SK-N-SH treated with all-trans-retinoic acid at 6 μM for 48 hours (cell line): ENCODE data around the gene KCNIP4.

ENCODE experiments used
- ATAC-seq: fragments of 200-7000 bp; cut with Tn5 transposase; 3 replicates; pipeline ENCODE4 v1.9.1; 2020; ENCODE audit warnings: mild to moderate bottlenecking, moderate library complexity
- ARNTL ChIP-seq: fragments of 450-650 bp; formaldehyde crosslinking; IDR thresholded peaks from 2 replicates; pipeline ENCODE4 v1.5.0; 2020; ENCODE audit warnings: low read depth, mild to moderate bottlenecking, moderate library complexity, borderline replicate concordance
- BACH2 ChIP-seq: fragments of 250-450 bp; sonication (Bioruptor Pico); IDR thresholded peaks from 2 replicates; pipeline ENCODE4 v1.9.0; 2021; ENCODE audit warnings: mild to moderate bottlenecking, borderline replicate concordance
- CSDC2 ChIP-seq: fragments of 250-450 bp; sonication (Bioruptor Pico); IDR thresholded peaks from 2 replicates; pipeline ENCODE4 v1.5.0; 2020; ENCODE audit warnings: mild to moderate bottlenecking, moderate library complexity
- ESRRG ChIP-seq: fragments of 250-450 bp; sonication (Bioruptor Pico); IDR thresholded peaks from 2 replicates; pipeline ENCODE4 v1.6.1; 2021; ENCODE audit warnings: mild to moderate bottlenecking
- GLIS3 ChIP-seq: fragments of 250-450 bp; sonication (Bioruptor Pico); IDR thresholded peaks from 2 replicates; pipeline ENCODE4 v1.5.0; 2020; ENCODE audit warnings: mild to moderate bottlenecking, moderate library complexity
- ISL1 ChIP-seq: fragments of 250-450 bp; sonication (Bioruptor Pico); IDR thresholded peaks from 2 replicates; pipeline ENCODE4 v2.1.2; 2022; ENCODE audit warnings: mild to moderate bottlenecking, moderate library complexity
- OSR1 ChIP-seq: fragments of 250-450 bp; sonication (Bioruptor Pico); IDR thresholded peaks from 2 replicates; pipeline ENCODE4 v1.8.0; 2022; ENCODE audit warnings: moderate library complexity, mild to moderate bottlenecking, inconsistent platforms
- PPARA ChIP-seq: fragments of 250-450 bp; sonication (Bioruptor Pico); IDR thresholded peaks from 2 replicates; pipeline ENCODE4 v1.5.0; 2020; ENCODE audit warnings: mild to moderate bottlenecking, borderline replicate concordance
- RARB ChIP-seq: fragments of 250-450 bp; sonication (Bioruptor Pico); IDR thresholded peaks from 2 replicates; pipeline ENCODE4 v1.8.0; 2021; ENCODE audit warnings: mild to moderate bottlenecking, moderate library complexity
- SNAI2 ChIP-seq: fragments of 250-450 bp; sonication (Bioruptor Pico); IDR thresholded peaks from 2 replicates; pipeline ENCODE4 v1.5.0; 2020; ENCODE audit warnings: mild to moderate bottlenecking, moderate library complexity
- TCF4 ChIP-seq: fragments of 250-450 bp; sonication (Bioruptor Pico); IDR thresholded peaks from 2 replicates; pipeline ENCODE4 v1.8.0; 2021; ENCODE audit warnings: mild to moderate bottlenecking, moderate library complexity, borderline replicate concordance
- TOX ChIP-seq: fragments of 250-450 bp; sonication (Bioruptor Pico); IDR thresholded peaks from 2 replicates; pipeline ENCODE4 v1.8.0; 2021; ENCODE audit warnings: mild to moderate bottlenecking, moderate library complexity, borderline replicate concordance
- ZC3H10 ChIP-seq: fragments of 250-450 bp; sonication (Bioruptor Pico); IDR thresholded peaks from 2 replicates; pipeline ENCODE4 v1.5.1; 2021; ENCODE audit warnings: mild to moderate bottlenecking, moderate library complexity
- ZFP3 ChIP-seq: fragments of 250-450 bp; sonication (Bioruptor Pico); IDR thresholded peaks from 2 replicates; pipeline ENCODE4 v1.5.0; 2020; ENCODE audit warnings: mild to moderate bottlenecking, moderate library complexity
- ZFP30 ChIP-seq: fragments of 450-650 bp; formaldehyde crosslinking; IDR thresholded peaks from 2 replicates; pipeline ENCODE4 v1.5.0; 2022; ENCODE audit warnings: mild to moderate bottlenecking, moderate library complexity
- ZNF565 ChIP-seq: fragments of 450-650 bp; formaldehyde crosslinking; conservative IDR thresholded peaks from 2 replicates; pipeline ENCODE4 v1.5.0; 2020; ENCODE audit warnings: low read depth, mild to moderate bottlenecking, moderate library complexity
- ZNF70 ChIP-seq: fragments of 450-650 bp; formaldehyde crosslinking; IDR thresholded peaks from 2 replicates; pipeline ENCODE4 v1.5.0; 2020; ENCODE audit warnings: mild to moderate bottlenecking, moderate library complexity
- ZNF8 ChIP-seq: fragments of 450-650 bp; formaldehyde crosslinking; IDR thresholded peaks from 2 replicates; pipeline ENCODE4 v1.5.0; 2020; ENCODE audit warnings: mild to moderate bottlenecking, moderate library complexity
- TF ChIP-seq, protein P1 (sequence below): fragments of 250-450 bp; sonication (Bioruptor Pico); IDR thresholded peaks from 2 replicates; pipeline ENCODE4 v1.8.0; 2021; ENCODE audit warnings: low read depth, mild to moderate bottlenecking, moderate library complexity, borderline replicate concordance
- TF ChIP-seq, protein P2 (sequence below): fragments of 250-450 bp; sonication (Bioruptor Pico); IDR thresholded peaks from 2 replicates; pipeline ENCODE4 v1.8.0; 2020; ENCODE audit warnings: mild to moderate bottlenecking, moderate library complexity, borderline replicate concordance
- TF ChIP-seq, protein P3 (sequence below): fragments of 250-450 bp; sonication (Bioruptor Pico); IDR thresholded peaks from 2 replicates; pipeline ENCODE4 v1.5.1; 2020; ENCODE audit warnings: low read depth, mild to moderate bottlenecking, moderate library complexity
- TF ChIP-seq, protein P4 (sequence below): fragments of 250-450 bp; sonication (Bioruptor Pico); IDR thresholded peaks from 2 replicates; pipeline ENCODE4 v1.5.1; 2021; ENCODE audit warnings: mild to moderate bottlenecking, moderate library complexity

Gene KCNIP4

DNA sequence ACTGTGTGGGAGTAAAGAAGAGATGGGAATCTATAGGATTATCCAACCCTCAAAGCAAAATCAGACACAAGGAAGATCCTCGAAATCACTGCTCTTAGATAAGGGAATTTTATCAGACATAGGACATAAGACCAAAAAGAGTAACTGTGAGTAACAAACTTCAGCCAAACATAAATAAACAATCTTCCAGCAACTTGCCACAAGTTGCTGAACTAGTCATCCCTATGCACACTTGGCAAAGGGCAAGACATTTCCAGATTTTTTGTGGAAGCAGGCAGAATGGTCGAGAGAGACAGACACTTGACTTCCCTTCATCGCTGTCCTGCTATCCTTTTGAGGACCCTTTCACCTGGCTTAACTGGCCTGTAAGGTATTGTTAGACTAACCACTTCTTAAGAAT is 89.6 kb downstream of the KCNIP4 start (continued):
- TF ChIP-seq, protein P1, sequence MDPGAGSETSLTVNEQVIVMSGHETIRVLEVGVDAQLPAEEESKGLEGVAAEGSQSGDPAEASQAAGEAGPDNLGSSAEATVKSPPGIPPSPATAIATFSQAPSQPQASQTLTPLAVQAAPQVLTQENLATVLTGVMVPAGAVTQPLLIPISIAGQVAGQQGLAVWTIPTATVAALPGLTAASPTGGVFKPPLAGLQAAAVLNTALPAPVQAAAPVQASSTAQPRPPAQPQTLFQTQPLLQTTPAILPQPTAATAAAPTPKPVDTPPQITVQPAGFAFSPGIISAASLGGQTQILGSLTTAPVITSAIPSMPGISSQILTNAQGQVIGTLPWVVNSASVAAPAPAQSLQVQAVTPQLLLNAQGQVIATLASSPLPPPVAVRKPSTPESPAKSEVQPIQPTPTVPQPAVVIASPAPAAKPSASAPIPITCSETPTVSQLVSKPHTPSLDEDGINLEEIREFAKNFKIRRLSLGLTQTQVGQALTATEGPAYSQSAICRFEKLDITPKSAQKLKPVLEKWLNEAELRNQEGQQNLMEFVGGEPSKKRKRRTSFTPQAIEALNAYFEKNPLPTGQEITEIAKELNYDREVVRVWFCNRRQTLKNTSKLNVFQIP (CRISPR knock-in tag): no peak
- TF ChIP-seq ZC3H10 (no peak), ZNF8 (CRISPR knock-in tag) (no peak), RARB (CRISPR knock-in tag) (no peak), SNAI2 (CRISPR knock-in tag) (no peak), PPARA (CRISPR knock-in tag) (no peak), ZFP30 (CRISPR knock-in tag) (no peak), ISL1 (CRISPR knock-in tag) (no peak), BACH2 (no peak)
- TF ChIP-seq, protein P2, sequence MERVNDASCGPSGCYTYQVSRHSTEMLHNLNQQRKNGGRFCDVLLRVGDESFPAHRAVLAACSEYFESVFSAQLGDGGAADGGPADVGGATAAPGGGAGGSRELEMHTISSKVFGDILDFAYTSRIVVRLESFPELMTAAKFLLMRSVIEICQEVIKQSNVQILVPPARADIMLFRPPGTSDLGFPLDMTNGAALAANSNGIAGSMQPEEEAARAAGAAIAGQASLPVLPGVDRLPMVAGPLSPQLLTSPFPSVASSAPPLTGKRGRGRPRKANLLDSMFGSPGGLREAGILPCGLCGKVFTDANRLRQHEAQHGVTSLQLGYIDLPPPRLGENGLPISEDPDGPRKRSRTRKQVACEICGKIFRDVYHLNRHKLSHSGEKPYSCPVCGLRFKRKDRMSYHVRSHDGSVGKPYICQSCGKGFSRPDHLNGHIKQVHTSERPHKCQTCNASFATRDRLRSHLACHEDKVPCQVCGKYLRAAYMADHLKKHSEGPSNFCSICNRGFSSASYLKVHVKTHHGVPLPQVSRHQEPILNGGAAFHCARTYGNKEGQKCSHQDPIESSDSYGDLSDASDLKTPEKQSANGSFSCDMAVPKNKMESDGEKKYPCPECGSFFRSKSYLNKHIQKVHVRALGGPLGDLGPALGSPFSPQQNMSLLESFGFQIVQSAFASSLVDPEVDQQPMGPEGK (CRISPR knock-in tag): no peak

DNA sequence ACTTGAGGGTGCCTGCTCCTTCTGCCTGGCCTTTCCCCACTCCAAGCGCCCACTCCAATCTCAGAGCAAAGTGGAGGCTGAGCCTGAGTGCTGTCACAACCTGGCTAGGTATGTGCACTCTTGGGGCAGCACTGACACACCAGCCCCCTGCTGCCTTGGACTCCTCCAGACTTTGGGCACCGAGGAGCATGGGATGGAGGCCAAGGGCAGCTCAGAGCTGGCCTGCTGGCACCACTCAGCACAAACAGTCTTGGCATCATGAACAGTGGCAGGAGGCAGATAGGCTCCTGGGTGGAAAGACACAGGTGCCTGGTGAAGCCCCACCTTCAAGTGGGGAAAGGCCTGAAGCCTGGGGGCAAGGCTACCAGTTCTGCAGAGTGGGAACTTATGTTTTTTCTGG is 91.8 kb downstream of the KCNIP4 start:
- TF ChIP-seq ZNF8 (CRISPR knock-in tag) (no peak), OSR1 (CRISPR knock-in tag) (no peak), ISL1 (CRISPR knock-in tag) (no peak), ESRRG (no peak)
- TF ChIP-seq, protein P2 (CRISPR knock-in tag): no peak
- TF ChIP-seq, protein P3, sequence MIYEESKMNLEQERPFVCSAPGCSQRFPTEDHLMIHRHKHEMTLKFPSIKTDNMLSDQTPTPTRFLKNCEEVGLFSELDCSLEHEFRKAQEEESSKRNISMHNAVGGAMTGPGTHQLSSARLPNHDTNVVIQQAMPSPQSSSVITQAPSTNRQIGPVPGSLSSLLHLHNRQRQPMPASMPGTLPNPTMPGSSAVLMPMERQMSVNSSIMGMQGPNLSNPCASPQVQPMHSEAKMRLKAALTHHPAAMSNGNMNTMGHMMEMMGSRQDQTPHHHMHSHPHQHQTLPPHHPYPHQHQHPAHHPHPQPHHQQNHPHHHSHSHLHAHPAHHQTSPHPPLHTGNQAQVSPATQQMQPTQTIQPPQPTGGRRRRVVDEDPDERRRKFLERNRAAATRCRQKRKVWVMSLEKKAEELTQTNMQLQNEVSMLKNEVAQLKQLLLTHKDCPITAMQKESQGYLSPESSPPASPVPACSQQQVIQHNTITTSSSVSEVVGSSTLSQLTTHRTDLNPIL (CRISPR knock-in tag): no peak
- ATAC-seq: no peak

DNA sequence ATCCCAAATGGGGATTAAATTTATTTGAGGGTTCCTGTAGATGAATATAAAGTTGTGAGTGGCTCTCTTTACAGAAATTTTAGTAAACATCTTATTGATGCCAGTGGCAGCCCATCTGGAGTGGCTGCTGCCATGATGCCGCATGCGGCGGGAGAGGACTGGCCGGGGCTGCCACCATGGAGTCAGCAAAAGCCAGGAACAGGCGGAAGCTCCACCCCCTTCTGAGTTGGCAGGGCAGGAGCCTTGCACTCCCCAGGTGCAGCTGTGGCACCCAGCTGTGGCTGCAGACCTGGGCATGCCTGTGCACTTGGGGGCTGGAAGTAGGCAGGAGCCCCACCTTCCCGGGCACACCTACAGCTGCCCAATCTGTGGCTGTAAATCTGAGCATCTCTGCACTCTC is 92.3 kb downstream of the KCNIP4 start:
- no peak for ATAC-seq
- TF ChIP-seq ZFP3 (CRISPR knock-in tag) (no peak), TCF4 (CRISPR knock-in tag) (no peak), GLIS3 (CRISPR knock-in tag) (no peak), ARNTL (CRISPR knock-in tag) (no peak), ZNF70 (CRISPR knock-in tag) (no peak), TOX (CRISPR knock-in tag) (no peak), PPARA (CRISPR knock-in tag) (no peak), OSR1 (CRISPR knock-in tag) (no peak), CSDC2 (CRISPR knock-in tag) (no peak), ISL1 (CRISPR knock-in tag) (no peak), ESRRG (no peak), BACH2 (no peak), ZNF565 (CRISPR knock-in tag) (no peak), ZFP30 (CRISPR knock-in tag) (no peak), RARB (CRISPR knock-in tag) (no peak)
- TF ChIP-seq, protein P2 (CRISPR knock-in tag): no peak
- TF ChIP-seq, protein P3 (CRISPR knock-in tag): no peak
- TF ChIP-seq, protein P4, sequence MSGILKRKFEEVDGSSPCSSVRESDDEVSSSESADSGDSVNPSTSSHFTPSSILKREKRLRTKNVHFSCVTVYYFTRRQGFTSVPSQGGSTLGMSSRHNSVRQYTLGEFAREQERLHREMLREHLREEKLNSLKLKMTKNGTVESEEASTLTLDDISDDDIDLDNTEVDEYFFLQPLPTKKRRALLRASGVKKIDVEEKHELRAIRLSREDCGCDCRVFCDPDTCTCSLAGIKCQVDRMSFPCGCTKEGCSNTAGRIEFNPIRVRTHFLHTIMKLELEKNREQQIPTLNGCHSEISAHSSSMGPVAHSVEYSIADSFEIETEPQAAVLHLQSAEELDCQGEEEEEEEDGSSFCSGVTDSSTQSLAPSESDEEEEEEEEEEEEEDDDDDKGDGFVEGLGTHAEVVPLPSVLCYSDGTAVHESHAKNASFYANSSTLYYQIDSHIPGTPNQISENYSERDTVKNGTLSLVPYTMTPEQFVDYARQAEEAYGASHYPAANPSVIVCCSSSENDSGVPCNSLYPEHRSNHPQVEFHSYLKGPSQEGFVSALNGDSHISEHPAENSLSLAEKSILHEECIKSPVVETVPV (CRISPR knock-in tag): no peak
- TF ChIP-seq, protein P1 (CRISPR knock-in tag): no peak
